Measurements from ENCODE around the gene KIF5A. TPM values are rescaled to one million over a fixed set of nuclear protein-coding genes. Genes with fewer than 3 reads are reported as not detected.

Gene KIF5A
- total RNA-seq (2022; extraction: Qiagen RNA extraction), result 0.13 to 0.29 TPM (median 0.20 TPM) in 5 replicates

DNA sequence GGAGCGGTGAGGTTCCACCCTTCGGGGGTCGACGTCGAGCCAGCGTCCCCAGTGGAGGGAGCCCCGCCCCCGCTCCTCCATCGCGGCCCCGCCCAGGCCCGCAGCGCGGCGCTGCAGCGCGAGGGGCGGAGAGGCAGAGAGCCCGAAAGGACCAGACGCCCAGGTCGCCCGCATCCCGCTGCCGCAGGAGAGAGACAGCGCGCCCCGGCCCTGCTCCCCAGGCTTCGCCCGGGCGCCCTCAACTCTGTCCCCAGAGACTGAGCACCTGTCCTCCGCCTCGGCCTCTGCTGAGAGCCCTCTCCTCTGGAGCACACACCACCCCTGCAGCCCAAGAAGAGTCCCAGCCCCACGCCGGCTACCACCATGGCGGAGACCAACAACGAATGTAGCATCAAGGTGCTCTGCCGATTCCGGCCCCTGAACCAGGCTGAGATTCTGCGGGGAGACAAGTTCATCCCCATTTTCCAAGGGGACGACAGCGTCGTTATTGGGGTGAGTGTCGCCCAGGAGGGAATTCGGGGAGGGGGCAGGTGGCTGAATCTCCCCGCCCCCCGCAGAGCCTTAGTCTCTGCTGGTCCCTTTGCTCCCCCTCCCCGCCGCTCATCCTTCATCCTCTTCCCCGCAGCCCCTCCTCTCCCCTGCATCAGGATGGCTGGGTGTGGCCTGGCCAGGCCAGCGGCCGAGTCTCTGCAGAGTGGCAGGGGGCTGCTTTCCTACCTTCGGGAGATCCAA, at the start of gene KIF5A:
Gene KIF5A (plus strand): TSS at position 136 of the 732 bp plus-strand sequence. CDS start 228 bp downstream, at position 364.

DNA sequence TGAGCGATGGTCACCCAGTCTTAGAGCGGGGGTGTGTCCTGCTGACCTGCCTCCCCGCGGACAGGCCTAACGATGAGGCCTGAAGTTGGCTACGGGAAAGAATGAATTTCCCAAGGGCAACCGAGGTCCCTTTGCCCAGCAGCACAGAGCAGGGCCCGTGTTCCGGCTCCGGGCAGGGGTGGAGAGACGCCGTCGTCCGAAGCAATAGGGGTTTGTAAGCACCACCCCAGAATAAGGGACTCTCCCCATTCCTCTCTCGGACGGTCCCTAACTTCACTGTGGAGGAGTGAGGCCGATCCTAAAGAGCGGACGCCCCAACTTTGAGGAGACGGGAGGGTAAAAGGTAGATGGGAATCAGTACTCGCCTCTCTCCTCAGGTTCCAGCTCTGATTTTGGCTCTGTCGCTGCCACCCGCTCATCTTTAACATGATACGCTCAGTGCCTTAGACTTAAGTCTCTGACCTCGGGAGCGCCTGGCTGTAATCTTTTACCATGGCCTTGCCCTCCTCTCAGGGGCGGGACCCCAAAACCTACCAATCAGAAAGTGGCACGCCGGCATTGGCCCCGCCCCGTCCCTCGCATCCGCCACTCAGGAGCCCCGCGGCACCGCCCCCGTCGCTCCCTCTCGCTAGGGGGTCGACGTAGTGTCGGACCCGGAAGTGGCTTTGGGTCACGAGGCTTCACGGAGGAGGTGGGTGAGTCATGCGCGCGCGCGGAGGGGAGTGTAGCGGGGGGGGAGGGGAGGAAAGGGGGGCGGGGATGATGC, 29.6 kb upstream of the KIF5A start, which contains the start of gene DDIT3:
Gene DDIT3 (minus strand): TSS at position 462 of the 766 bp plus-strand sequence. CDS start 3,108 bp downstream, outside the sequence.

DNA sequence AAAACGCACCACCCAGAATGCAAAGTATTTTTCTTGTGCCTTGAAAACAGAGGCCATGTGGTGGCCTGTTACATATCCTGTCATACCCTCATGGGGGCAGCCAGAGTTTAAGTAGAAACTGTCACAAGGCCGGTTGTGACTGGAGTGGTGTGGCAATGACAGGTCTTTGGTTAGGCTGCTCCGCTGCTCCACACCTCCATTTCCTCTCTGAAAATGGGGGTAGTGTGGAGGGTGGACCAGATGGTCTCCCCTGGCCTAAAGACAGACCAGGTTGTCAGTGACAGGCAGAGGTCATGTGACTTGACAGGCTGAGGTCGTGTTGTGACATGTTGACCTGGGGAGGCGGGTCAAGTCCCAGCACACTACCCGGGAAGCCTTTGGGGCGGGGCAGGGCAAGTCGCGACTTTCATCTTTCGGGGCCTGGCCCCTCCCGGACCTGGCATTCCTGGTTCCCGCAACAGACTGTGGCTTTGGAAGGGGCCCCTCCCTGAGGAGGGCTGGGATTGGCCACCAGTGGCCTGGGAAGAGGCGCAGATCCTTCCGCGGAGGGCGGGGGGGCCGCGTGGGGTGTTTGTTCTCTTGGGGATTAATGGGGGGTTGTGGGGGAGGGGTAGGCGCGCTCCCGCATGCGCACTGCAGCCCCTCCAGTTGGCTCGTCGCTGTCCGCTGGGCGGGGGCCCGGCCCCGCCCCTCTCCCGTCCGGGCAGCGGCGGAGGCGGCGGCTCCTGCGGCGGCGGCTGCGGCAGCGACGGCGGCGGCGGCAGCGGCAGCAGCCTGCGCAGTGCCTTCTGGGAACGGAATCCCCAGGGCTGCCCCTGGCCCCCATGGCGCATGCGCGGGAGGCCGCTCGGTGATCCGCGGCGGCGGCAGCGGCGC, 27.6 kb upstream of the KIF5A start, which contains the start of gene MBD6:
Gene MBD6 (plus strand): TSS at position 814 of the 876 bp plus-strand sequence. CDS start 1,480 bp downstream, outside the sequence.

DNA sequence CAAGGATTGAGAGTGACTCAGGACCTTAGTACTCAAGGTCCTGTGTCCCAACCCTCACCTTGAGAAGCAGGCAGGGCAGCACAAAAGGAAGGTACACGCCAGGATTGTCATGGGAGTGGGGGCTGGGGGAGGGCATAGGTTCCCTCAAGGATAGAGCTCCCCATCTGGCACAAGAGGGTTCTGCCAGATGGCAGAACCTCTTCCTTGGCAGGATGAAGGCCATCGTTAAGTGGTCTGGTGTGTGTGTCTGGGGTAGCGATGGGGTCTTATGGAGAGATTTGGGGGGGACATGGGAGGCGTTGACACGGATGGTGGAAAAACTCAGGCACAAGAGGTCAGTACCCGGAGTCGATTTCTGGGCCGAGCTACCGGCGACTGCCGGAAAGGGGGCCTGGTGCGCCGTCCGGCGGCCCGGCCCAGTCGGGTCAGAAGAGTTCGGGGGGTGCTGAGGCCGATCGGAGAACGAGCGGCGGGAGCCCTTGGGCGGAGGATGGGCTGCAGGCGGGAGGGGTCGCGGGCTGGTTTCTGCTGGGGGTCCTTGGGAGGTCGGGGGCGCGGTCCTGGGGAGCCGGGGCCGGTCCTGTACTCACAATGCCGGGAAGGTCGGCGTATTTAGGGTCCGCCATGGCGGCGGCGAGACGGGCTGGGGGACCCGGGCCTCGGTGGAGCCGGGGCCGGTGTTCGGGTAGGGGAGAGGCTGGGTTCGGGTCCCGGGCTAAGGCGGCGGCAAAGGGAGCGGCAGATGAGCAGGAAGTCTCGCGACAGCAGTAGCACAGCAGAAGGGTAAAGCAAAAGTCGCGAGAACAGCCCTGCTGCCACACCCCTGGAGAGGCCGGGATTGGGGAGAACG, 3.2 kb upstream of the KIF5A start, which contains the start of gene DCTN2:
Gene DCTN2 (minus strand): TSS at position 755 of the 850 bp plus-strand sequence. CDS start 129 bp downstream, at position 626.

DNA sequence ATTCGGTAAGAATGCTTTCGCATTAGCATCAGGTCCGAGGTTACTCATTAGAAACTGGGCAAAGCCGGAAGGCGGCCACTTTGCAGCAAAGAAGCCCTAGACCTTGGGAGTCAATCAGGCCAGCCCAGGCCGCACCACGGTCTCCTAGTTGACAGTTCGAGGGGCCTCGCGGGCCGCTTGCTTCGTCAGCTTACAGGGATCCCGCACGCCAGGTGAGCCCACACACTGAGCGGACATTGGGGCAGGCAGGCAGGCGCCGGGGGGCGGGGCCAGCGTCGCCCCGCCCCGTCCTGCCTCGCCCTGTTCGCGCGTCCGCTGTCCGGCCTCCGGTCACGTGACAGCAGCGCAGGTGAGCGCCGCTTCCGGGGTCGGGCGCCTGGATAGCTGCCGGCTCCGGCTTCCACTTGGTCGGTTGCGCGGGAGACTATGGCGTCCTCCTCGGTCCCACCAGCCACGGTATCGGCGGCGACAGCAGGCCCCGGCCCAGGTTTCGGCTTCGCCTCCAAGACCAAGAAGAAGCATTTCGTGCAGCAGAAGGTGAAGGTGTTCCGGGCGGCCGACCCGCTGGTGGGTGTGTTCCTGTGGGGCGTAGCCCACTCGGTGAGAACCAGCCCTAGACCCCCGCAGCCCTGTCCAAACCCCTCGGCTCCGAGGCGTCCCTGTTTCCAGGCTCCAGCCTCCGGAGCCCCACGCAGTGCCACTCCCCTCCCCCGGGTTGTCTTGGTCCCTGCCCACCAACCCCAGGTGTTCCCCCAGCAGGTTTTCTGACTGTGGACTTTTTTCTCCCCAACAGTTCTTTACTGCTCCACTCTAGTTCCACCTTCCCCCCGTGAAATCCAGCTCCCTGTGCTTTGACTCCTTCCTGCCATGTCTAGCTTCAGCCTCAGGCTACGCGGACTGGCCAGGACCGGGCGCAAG, 41.3 kb downstream of the KIF5A start, which contains the start of gene PIP4K2C:
Gene PIP4K2C (plus strand): TSS at position 329 of the 918 bp plus-strand sequence. CDS start 98 bp downstream, at position 427.

DNA sequence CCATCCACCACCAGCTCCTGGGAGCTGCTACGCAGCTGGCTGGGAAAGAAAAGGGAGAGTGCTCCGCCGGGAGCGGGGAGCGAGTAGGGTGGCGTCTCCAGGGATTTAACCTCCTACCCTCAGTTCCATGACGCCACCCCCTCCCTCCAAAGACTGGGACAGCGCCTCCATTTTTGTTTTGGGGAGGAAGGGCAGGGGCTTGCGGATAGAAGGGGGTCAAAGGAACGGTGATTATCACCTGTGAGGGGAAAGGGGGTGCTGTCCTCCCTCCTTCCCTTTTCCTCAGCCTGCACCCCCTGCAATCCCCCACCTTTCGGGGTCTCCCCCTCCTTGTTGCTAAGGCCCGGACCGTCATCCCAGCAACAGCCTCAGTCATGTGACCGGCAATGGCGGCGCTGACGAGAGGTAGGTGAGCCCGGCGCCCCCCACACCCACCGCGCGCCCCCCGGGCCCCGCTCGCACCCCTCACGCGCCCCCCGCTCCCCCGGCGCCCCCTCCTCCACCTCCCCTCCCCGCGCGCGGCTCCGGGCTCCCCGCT, 54.7 kb downstream of the KIF5A start, which contains the start of gene DTX3:
Gene DTX3 (plus strand): TSS at position 371 of the 538 bp plus-strand sequence. CDS start 1,694 bp downstream, outside the sequence.

DNA sequence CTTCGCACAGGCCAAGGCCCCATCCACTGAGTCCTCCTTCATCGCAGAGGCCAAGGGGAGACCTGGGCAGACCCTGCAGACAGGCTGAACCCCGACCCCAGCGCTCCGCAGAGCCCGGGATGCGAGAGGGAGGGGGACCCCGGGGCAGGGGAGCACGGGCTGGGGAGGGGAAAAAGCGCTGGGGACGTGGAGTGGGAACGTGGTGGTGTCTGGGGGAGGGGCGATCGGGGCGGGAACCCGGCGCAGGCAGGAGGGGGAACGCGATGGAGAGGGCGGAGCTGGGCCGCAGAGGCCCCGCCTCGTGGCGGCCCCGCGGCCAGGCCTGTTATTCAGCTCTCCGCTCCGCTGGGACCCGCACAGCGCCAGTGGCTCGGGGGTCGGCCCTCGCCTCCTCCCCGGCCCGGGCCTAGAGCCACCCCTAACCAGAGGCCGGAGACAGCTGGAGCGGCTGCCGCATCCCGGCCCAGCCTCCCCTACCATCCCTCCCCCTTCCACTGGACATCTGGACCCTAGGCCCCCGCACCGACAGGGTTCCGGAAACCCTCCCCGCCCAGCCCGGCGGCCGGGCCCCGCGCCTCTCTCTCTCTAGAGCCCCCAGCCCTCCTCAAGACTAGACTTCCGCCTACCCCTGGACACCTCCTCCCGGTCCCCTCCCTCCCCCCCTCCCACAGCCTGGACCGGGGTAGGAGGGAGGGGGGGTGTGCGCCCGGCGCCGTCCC, 61.4 kb downstream of the KIF5A start, which contains the start of gene ARHGEF25:
Gene ARHGEF25 (plus strand): TSS at position 328 of the 719 bp plus-strand sequence. CDS start 460 bp downstream, outside the sequence.

DNA sequence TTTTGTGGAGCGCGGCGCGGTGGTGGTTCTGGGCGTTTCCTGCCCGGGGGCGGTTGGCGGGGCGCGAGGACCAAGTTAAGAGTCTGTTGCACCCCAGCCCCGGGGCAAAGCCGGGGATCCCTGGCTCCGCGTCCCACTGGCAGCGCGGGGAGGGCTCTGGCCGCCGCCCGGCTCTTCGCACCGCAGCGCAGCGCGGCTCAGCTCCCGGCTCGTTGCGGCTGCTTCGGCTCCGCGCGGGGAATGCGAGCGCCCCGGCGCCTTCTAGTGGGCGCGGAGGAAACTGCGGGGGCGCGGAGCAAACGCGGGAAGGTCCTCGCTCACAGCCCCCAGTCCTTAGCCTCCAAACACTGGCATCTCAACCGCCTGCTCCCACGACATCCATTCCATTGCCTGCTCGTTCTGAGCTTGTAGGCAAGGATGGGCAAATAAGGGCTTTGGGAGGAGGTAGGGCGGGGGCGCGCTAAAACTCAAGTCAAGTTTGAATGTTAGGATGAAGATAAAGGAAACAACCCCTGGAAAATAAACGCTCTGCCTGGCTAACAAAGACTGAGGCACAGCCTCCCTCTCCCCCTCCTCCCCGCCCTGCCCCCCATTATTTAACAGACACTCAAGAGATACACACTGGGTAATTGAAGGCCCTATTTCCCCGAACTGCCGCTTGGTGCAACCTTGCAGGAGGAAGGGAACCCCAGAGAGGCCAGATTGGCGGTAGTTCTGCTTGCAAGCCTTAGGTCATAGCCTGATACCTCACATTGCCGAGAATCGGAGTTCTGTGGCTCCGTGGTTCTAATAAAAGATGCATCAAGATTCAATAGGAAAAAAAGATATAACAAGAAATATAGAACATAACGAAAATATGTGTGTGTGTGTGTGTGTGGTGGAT, 83.4 kb downstream of the KIF5A start, which contains the start of gene B4GALNT1:
Gene B4GALNT1 (minus strand): TSS at position 244 of the 883 bp plus-strand sequence. CDS start 1,069 bp downstream, outside the sequence.

Other genes with a start within 250 kb of the KIF5A start
- gene R3HDM2, start 119.0 kb upstream of the KIF5A start, total RNA-seq (2022; extraction: Qiagen RNA extraction), result 7.2 to 8.8 TPM (median 7.9 TPM) in 5 replicates
- gene INHBC, start 115.3 kb upstream of the KIF5A start, total RNA-seq (2022; extraction: Qiagen RNA extraction), result not detected in 5 replicates
- gene INHBE, start 94.7 kb upstream of the KIF5A start, total RNA-seq (2022; extraction: Qiagen RNA extraction), result 0.05 to 0.09 TPM in 2 of 5 replicates, not detected in the others
- gene GLI1, start 90.3 kb upstream of the KIF5A start, total RNA-seq (2022; extraction: Qiagen RNA extraction), result 5.7 to 7.0 TPM (median 6.5 TPM) in 5 replicates
- 0.19 to 0.83 TPM (median 0.35 TPM) in 5 replicates for gene ARHGAP9, start 70.2 kb upstream of the KIF5A start, total RNA-seq (2022; extraction: Qiagen RNA extraction)
- 137 to 249 TPM (median 138 TPM) in 5 replicates for gene MARS1, start 62.0 kb upstream of the KIF5A start, total RNA-seq (2022; extraction: Qiagen RNA extraction)
- gene DDIT3, start 29.5 kb upstream of the KIF5A start, total RNA-seq (2022; extraction: Qiagen RNA extraction), result 27.8 to 30.1 TPM (median 28.8 TPM) in 5 replicates
- gene MBD6, start 27.2 kb upstream of the KIF5A start, total RNA-seq (2022; extraction: Qiagen RNA extraction), result 19.4 to 27.6 TPM (median 26.6 TPM) in 5 replicates
- 117 to 160 TPM (median 118 TPM) in 5 replicates for gene DCTN2, start 2.9 kb upstream of the KIF5A start, total RNA-seq (2022; extraction: Qiagen RNA extraction)
- gene PIP4K2C, start 41.1 kb downstream of the KIF5A start, total RNA-seq (2022; extraction: Qiagen RNA extraction), result 38.3 to 48.9 TPM (median 42.1 TPM) in 5 replicates
- gene DTX3, start 54.8 kb downstream of the KIF5A start, total RNA-seq (2022; extraction: Qiagen RNA extraction), result 16.1 to 21.0 TPM (median 17.8 TPM) in 5 replicates
- gene ARHGEF25, start 61.4 kb downstream of the KIF5A start, total RNA-seq (2022; extraction: Qiagen RNA extraction), result 4.4 to 5.9 TPM (median 5.3 TPM) in 5 replicates
- 30.6 to 47.9 TPM (median 44.0 TPM) in 5 replicates for gene B4GALNT1, start 83.2 kb downstream of the KIF5A start, total RNA-seq (2022; extraction: Qiagen RNA extraction)
- 113 to 119 TPM (median 115 TPM) in 5 replicates for gene OS9, start 144.1 kb downstream of the KIF5A start, total RNA-seq (2022; extraction: Qiagen RNA extraction)
- gene AGAP2, start 188.7 kb downstream of the KIF5A start, total RNA-seq (2022; extraction: Qiagen RNA extraction), result 0.08 to 0.23 TPM (median 0.14 TPM) in 5 replicates
- 15.2 to 21.0 TPM (median 16.4 TPM) in 5 replicates for gene TSPAN31, start 195.0 kb downstream of the KIF5A start, total RNA-seq (2022; extraction: Qiagen RNA extraction)
- gene CDK4, start 202.3 kb downstream of the KIF5A start, total RNA-seq (2022; extraction: Qiagen RNA extraction), result 237 to 273 TPM (median 248 TPM) in 5 replicates
- 6.9 to 8.7 TPM (median 7.3 TPM) in 5 replicates for gene MARCHF9, start 205.1 kb downstream of the KIF5A start, total RNA-seq (2022; extraction: Qiagen RNA extraction)
- gene CYP27B1, start 217.0 kb downstream of the KIF5A start, total RNA-seq (2022; extraction: Qiagen RNA extraction), result 1.5 to 2.8 TPM (median 1.7 TPM) in 5 replicates
- 47.6 to 55.6 TPM (median 52.6 TPM) in 5 replicates for gene METTL1, start 222.1 kb downstream of the KIF5A start, total RNA-seq (2022; extraction: Qiagen RNA extraction)
- gene EEF1AKMT3, start 222.6 kb downstream of the KIF5A start, total RNA-seq (2022; extraction: Qiagen RNA extraction), result 4.8 to 5.7 TPM (median 5.6 TPM) in 5 replicates
- gene TSFM, start 232.7 kb downstream of the KIF5A start, total RNA-seq (2022; extraction: Qiagen RNA extraction), result 66.3 to 77.2 TPM (median 75.5 TPM) in 5 replicates